Inflammatory macrophage (primary cell): Measurements from ENCODE around the gene EYS.
"Not testable (repeated sequence)": the region's sequence is repeated elsewhere in the genome, so short reads cannot be mapped to it uniquely, and the experiment has no call there.

Source experiments
- DNase-seq, 2 donors: peaks; one replicate each; pipeline ENCODE4 v3.0.0-alpha.2; 2020 to 2022

The EYS gene

DNA sequence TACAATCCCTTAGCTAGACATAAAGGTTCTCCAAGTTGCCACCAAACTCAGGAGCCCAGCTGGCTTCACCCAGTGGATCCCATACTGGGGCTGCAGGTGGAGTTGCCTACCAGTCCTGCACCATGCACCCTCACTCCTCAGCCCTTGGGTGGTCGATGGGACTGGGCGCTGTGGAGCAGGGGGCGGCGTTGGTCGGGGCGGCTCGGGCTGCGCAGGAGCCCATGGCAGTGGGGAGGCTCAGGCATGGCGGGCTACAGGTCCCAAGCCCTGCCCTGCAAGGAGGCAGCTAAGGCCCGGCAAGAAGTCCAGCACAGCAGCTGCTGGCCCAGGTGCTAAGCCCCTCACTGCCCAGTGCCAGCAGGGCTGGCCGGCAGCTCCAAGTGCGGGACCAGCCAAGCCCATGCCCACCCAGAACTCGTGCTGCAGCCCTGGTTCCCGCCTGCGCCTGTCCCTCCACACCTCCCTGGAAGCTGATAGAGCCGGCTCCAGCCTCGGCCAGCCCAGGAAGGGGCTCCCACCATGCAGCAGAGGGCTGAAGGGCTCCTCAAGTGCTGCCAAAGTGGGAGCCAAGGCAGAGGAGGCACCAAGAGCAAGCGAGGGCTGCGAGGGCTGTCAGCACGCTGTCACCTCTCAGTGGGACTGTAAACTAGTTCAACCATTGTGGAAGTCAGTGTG, 1159.3 kb downstream of the EYS start:
- DNase-seq = no peak

DNA sequence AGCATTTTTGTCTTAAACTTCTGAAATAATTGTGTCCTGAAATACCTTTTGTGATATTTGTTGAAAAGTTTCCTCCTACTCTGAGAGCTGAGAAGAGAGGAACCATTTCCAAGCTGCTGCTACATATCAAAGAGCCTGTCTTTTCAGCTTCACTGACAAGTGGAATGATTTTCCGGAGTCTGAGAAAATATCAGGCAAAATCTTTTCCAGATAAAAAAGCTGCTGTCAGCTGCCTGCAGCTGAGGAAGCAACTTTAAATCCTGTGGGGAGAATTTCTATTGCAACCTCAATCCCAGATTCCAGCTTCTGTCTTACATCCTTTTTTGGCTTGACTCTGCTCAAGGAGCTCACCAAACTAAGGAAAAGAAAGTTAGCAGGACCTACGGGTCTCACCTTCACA, 1167.1 kb downstream of the EYS start:
- no peak for DNase-seq

DNA sequence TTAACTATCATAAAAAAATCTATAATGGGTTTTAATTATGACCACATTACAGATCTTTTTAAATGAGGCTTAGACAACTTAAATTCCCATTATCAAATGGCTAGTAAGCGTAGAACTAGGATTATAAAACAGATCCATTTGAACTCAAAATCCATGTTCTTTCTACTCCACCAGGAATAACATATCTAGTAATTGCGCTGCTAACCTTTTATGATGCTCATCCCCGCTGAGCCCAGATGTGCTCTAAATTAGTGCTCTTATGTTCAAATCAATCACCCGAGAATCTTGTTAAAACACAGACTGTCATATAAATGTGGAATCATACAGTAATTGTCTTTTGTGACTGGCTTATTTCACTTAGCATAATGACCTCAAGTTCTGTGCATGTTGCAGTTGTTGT, 1168.3 kb downstream of the EYS start:
- DNase-seq = no peak

DNA sequence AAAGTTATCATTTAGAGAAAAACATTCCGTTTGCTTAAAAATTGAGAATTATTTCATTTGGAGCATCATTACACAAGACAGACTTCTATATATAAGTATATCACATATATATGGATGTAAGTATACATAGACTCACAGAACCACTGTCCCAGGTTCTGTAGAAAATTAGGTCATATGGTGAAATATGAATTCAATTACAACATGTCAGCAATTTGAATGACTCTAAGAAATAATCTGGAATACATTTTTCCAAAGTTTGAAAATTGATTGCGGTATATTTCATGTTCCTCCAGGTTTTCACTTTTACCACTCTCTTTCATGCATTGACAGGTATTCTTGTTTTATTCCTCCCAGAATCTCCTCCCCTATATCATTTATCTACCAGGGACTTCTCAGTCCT, 1179.1 kb downstream of the EYS start:
- DNase-seq = no peak

DNA sequence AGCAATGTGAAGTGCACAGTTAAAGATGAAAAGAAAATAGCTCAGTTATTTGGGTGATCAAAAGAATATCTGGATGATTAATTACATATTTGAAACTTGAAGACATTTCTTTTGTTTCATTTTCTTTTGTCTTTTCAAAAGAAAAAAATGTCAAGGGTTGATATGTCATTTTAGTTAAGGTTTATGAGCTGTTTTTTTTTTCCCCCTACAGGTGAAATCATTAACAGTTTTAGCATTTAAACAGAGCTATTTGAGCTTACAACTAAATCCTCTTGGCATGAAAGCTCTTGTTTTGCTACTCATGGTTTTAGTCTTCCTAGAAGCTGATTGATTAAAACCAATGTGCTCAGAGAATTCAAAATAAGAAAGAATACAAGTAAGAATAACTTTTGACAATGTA, 1184.2 kb downstream of the EYS start:
- DNase-seq = no peak

DNA sequence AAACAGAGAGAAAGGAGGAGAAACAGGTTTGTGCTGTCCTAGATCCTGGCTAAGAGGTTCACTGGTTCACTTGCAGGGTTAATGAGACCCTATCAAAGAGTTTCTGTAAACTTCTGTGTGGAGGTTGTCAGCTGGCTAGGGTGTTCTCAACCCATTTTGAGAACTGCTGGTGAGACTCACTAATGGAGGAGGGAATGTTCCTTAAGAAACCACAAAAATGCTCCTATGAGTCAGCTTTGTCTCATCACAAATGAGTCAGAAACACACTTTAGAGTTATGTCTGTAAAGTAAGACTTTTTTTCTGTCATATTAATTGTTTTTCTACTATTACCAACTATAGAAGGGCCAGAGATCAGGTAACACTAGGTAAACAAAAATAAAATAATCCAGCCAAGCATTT, 1187.0 kb downstream of the EYS start:
- DNase-seq = no peak

DNA sequence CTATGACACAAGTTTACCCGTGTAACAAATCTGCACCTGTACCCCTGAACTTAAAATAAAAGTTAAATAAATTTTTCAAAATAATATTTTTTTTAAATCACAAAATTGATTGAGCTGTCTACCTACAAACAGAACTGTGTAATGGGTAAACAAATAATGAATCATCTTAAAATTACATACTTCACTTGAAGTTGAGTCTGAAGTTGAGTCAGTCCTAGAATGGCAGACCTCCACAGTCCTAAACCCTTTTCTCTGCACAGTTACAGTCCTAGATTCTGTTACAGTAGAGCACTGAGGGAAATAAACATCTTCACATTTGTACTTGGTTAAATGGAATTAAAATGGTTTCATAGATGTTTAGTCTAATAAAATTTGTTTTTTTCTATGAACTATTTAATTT, 1190.6 kb downstream of the EYS start:
- DNase-seq = no peak

DNA sequence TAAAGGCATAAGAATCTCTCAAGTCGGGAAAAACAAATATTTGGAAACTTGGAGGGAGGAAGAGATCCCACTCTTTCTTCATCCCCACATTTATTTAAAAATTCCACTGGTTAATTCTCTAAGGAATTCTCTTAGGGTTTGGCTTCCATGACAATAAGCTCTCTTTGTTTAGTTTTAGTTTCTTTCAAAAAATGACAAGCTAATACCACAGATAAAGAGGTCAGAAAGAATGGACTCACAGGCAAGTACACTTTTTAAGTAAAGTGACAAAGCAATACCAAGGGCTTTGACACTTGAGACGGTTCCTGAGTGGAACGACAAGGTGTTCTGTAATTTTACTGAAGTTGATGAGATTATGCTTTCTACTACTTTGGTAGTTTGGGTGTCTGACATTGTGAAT, 1199.4 kb downstream of the EYS start:
- DNase-seq = no peak

DNA sequence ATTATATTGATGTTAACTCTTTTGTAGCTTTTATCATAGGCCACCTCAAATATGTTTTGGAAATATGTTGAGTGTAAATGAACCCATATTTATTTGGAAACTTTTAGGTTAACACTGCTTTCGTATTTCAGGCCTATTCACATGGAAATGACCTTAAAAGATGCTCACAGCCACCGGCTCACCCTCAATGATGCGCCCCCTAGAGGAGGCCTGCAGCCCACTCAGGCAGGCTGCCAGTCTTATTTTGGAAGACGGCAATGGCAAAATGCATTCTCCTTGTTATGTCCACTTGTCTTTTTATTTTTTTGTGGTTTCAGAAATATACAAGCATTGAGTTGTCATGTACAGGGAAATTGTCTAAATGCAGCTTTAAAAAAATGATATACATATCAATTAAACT, 1201.7 kb downstream of the EYS start:
- no peak for DNase-seq

DNA sequence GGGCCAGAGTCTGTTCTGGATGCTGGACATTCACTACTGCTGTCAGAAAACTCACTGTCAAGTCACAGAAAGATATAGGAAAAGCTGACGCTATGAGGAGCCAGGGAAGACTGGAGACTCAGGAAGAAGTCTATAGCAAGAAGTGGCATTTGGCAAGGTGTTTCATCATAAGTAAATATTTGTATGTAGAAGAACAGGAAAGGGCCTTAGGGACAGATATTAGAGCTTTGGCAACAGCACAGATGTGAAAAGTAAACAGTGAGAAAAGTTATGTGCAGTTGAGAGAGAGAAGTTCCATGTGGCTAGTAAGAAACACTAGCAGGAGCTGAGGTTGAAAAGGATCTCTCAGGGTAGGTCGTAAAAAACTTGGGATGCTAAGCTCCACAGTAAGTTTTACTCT, 1202.5 kb downstream of the EYS start:
- no peak for DNase-seq

DNA sequence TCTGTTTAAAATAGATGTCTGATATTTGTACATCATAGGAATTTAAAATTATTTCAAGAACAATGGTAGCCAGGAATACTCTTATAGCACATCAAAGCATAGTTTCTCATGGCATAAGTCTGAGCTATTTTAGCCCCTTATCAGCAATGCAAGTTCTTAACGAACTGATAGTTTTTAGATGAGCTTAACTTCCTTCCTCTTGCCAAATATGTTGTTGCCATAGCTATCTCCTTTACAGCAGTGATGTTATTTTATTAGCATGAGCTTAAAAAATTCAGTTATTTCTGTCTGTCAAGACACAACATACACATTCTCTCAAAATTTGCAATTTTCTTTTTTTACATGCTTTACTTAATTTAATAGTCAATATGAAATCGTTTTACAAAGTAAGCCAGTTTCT, 1204.2 kb downstream of the EYS start:
- no peak for DNase-seq

DNA sequence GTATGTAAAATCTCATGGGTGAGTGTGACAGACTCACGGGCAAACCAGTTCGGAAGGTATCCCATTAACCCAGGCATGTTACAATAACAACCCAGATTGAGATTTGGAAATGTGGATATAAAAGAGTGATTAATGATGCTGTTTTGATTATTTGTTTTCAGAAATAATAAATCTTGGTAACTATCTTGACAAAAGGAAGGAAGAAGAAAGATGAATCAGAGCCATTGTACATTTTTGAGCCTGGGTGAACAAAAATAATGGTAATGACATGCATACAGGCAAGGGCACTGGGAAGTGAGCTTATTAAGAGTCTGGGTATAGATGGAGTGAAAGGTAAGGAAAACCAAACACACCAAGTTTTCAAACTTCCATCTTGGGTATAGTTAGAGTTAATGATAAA, 1209.4 kb downstream of the EYS start:
- no peak for DNase-seq

DNA sequence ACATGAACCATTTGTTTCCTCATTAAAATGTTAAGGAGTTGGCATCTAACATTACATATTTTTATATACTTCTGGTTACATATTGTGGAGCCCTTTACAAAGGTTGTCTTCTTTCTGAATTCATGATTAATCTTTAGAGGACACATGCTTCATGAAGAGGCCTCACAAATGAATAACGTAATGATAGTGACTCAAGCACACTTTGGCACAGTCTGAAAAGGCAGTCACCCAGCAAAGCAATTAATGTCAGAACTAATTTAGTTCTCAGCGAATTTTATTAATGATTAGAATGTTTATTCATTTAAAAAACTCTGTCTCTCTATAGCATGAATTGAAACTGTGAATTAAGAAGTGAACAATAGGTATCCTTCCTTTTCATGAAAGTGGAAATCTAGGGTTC, 1217.3 kb downstream of the EYS start:
- no peak for DNase-seq

DNA sequence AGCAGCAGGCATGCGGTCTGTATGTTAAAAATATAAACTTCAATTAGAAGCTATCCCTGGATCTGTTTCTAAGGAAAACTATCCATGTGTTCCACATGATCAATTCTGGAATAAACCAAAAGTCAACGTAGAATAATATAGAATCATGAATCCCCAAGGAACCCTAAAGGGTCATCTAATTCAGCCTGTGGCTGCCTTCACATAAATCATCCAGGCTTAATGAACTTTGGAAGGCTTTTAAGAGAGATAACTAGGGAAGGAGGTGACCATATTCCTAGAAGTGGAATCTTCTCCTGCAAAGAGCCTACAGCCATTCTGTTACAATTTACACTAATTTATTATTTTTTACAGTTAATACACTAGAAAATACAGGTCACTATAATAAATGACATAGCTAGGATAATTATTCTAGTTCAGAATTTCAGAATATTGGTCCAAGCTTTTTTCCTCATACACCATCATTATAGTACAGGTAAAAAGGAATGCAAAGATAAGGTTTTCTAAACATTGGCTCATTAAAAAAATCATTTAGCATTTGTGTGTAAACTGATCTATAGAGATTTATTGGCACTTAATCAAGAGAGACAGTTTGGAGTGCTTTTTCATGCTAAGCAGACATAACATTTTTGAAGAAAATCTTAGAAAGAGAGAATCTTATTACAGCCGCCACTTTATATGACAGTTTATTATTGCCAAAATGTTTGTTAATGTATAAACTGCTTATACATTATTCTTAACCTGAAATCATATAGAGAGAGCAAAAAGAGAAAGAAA, 1220.3 kb downstream of the EYS start:
- DNase-seq = no peak

DNA sequence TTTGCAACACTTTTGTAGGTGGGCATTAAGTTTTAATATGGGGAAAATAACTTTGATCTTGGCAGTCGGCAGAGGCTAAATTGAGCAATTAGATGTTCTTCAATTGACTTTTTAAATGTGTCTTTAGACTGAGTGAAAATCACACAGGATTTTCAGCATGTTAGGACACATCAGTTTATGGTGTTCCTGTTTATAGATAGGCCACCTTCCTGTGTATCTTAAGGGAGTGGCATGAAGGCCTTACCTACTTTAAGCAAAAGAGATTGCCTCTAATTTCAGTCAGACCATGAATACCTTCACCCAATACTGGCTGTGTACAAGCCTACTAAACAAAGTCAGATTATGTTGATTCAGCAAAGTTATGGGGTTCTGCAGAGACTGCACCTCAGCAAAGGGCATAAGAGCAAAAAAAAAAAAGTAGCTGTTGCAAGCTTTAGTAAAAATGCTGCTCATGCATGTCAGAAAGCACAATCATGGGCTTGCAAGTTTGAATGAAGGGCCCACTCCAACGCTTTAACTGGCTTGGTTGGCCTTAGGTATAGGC, 1223.0 kb downstream of the EYS start:
- no peak for DNase-seq

DNA sequence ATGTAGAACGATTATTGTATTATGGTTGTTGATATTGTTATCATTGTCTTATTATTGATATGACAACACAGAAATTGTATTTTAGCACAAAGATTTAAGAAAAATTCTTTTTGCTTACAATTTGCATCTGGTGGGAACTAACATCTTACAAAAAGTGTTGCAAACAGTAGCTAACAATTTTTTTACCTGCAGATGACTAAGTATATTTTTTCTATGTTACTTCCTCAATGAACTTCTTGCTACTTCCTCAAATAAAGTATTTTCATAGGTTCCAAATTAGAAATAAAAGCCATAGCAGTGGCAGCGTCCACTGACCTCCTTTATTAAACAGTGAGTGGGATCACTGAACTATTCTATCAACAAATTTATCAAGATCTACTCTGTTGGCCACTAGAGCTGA, 1224.4 kb downstream of the EYS start:
- no peak for DNase-seq

DNA sequence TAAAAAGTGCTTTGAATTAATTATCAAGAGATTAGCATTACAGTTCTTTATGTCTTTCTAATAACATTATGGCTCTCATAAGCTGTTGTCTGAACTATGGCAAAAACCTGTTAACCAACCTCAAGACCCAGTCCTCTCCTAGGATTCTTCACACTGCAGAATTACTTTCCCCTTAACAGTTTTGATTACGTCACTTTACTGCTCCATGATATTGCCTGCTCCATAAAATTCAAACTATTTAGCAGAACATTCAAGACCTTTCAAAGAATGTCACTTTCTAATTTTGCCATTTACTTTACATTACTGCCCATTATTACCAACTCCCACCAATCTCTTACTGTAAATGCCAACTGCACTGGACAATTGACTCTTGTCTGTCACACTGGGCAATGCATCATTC, 1227.9 kb downstream of the EYS start:
- DNase-seq = no peak

DNA sequence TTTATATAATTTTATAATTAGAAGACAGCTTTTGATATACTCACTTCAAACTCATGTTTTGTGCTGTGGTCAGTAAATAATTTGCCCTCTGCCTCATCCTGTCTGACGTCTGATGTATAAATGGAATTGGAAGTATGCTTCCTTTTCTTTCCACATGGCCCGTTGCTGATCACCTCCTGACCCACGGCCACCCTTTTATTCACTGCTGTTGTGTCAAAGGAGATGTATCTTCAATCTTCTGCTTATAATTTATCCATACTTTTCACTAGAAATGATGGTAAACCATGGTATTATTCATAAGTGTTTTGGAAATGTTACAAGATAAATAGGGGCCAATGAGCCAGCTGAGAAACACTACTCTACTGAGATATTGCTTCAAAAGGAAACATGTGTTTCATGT, 1229.6 kb downstream of the EYS start:
- DNase-seq = no peak

DNA sequence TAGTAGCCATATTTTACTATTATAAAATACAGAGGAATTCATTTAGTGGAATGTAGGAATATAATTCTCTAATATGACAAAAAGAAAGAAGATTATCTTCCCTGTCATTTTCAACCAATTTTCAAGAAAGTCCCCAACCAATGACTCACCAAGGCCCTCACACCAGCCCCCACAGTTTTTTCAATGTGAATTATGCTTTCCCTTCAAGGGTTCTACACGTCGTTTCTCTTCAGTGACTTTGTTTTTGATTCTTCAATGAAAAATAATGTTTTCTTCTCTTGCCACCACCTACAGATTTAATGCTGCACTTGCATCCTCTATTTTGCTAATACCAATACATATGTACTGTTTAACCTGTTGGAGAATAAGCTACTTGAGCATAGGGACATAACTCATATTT, 1230.1 kb downstream of the EYS start:
- DNase-seq = no peak

DNA sequence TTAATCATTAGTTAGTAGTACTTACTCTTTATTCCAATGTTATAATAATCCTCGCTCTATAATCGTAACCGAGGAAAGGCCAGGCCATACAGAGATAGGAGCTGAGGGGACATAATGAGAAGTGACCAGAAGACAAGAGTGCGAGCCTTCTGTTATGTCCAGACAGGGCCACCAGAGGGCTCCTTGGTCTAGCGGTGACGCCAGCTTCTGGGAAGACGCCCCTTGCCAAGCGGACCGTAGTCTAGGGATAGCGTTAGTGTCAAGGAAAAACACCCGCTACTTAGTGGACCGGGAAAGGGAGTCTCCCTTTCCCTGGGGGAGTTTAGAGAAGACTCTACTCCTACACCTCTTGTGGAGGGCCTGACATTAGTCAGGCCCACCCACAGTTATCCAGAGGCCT, 1237.6 kb downstream of the EYS start:
- DNase-seq = not testable (repeated sequence)

DNA sequence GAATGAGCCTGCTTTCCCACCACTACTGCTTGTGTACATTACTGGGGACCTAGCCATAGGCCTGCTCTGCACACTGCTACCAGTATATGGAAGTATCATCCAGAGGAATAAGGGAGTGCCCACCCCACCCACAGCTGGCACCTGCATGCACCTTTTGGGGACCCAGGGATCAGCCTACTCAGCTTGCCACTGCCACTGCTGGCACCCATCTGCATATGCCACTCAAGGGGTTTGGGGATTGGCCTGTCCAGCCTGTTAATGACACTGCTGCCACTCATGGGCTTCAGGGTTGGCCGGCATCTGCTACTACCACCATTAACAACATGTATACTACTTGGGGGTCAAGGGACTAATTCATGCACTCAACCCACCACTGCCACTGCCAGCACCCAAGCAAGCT, 1239.4 kb downstream of the EYS start:
- no peak for DNase-seq

DNA sequence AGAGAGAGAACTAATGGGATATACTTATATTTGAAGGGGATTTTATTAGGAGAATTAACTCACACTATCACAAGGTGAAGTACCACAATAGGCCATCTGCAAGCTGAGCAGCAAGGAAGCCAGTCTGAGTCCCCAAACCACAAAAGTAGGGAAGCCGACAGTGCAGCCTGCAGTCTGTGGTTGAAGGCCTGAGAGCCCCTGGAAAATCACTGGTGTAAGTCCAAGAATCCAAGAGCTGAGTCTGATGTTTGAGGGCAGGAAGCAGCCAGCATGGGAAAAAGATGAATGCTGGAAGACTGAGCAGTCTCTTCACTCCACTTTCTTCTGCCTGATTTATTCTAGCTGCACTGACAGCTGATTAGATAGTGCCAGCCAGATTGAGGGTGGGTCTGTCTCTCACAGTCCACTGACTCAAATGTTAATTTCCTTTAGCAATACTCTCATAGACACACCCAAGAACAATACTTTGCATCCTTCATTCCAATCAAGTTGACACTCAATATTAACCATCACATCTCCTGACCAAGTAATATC, 1247.5 kb downstream of the EYS start:
- DNase-seq = no peak

DNA sequence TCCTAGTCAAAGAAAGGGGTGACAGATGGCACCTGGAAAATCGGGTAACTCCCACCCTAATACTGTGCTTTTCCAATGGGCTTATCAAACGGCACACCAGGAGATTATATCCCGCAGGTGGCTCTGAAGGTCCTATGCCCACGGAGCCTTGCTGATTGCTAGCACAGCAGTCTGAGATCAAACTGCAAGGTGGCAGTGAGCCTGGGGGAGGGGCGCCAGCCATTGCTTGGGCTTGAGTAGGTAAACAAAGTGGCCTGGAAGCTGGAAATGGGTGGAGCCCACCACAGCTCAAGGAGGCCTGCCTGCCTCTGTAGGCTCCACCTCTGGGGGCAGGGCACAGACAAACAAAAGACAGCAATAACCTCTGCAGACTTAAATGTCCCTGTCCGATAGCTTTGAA, 1258.9 kb downstream of the EYS start:
- not testable (repeated sequence) for DNase-seq

DNA sequence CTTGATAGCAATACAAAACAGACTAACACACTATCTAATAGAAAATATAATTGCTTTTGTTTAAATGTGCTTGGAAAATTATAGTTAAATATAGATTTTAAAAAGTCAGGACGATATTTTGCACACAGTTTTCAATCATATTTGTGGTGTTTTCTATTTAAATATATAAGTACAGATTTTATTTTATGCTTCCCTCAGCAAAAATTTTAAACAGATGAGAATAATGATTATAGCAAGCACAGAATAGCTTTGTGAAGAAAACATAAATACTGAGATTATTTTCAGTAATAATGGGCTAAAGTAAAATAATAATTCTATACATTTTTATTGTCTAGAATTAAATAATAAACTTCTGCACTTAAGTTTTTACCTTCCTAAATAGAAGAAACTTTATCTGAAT, 1262.0 kb downstream of the EYS start:
- DNase-seq = no peak
